GM23248 (cell line): ENCODE measurements around the gene PHF12. TPM values are rescaled to one million over a fixed set of nuclear protein-coding genes. Genes with fewer than 3 reads are reported as not detected.

Experiments
- DNase-seq: peaks from one replicate; pipeline ENCODE4 v3.0.0-alpha.2; 2015
- H2AFZ ChIP-seq: fragments of 200-600 bp; sonication (generic); 2 replicates; pipeline ENCODE4 v1.6.1; 2016; ENCODE audit warnings: antibody characterized with exemption
- H3F3A ChIP-seq: fragments of 200-600 bp; sonication (generic); 2 replicates; pipeline ENCODE4 v1.6.1; 2016; ENCODE audit warnings: mild to moderate bottlenecking, antibody characterized with exemption, mixed run types; ENCODE audit not compliant: insufficient read depth
- H3K27ac ChIP-seq: fragments of 200-600 bp; sonication (generic); 2 replicates; pipeline ENCODE4 v1.5.1; 2016; ENCODE audit warnings: mild to moderate bottlenecking
- H3K27me3 ChIP-seq: fragments of 200-600 bp; sonication (generic); replicated peaks from 2 replicates; pipeline ENCODE4 v1.6.1; 2016; ENCODE audit warnings: mild to moderate bottlenecking; ENCODE audit not compliant: insufficient read depth
- H3K36me3 ChIP-seq: fragments of 200-600 bp; sonication (generic); 2 replicates; pipeline ENCODE4 v1.6.1; 2016; ENCODE audit warnings: low read depth, mild to moderate bottlenecking
- H3K4me1 ChIP-seq: fragments of 200-600 bp; sonication (generic); 2 replicates; pipeline ENCODE4 v1.6.1; 2016; ENCODE audit warnings: mild to moderate bottlenecking; ENCODE audit not compliant: insufficient read depth
- H3K4me2 ChIP-seq: fragments of 200-600 bp; sonication (generic); one replicate; pipeline ENCODE4 v1.6.1; 2016; ENCODE audit warnings: mild to moderate bottlenecking; ENCODE audit not compliant: unreplicated experiment
- H3K4me3 ChIP-seq: fragments of 200-600 bp; sonication (generic); 2 replicates; pipeline ENCODE4 v1.5.1; 2016; ENCODE audit warnings: mild to moderate bottlenecking
- H3K79me2 ChIP-seq: fragments of 200-600 bp; sonication (generic); 2 replicates; pipeline ENCODE4 v1.6.1; 2016; ENCODE audit warnings: mild to moderate bottlenecking; ENCODE audit not compliant: insufficient read depth
- H3K9ac ChIP-seq: fragments of 200-600 bp; sonication (generic); 2 replicates; pipeline ENCODE4 v1.6.1; 2016; ENCODE audit warnings: mild to moderate bottlenecking
- H3K9me2 ChIP-seq: fragments of 200-600 bp; sonication (generic); 2 replicates; pipeline ENCODE4 v1.6.1; 2016; ENCODE audit warnings: mixed run types, mild to moderate bottlenecking, moderate library complexity; ENCODE audit not compliant: insufficient read depth
- H3K9me3 ChIP-seq: fragments of 200-600 bp; sonication (generic); one replicate; pipeline ENCODE4 v1.6.1; 2017; ENCODE audit warnings: low read depth
- H4K20me1 ChIP-seq: fragments of 200-600 bp; sonication (generic); 2 replicates; pipeline ENCODE4 v1.6.0; 2016; ENCODE audit not compliant: insufficient read depth
- EZH2 ChIP-seq: fragments of 200-600 bp; sonication (generic); IDR thresholded peaks from 2 replicates; pipeline ENCODE4 v1.6.1; 2018; ENCODE audit warnings: antibody characterized with exemption, mild to moderate bottlenecking; ENCODE audit not compliant: insufficient read depth, poor library complexity, severe bottlenecking
- EZH2phosphoT487 ChIP-seq: fragments of 200-600 bp; sonication (generic); IDR thresholded peaks from 2 replicates; pipeline ENCODE4 v1.6.1; 2018; ENCODE audit warnings: antibody characterized with exemption, moderate library complexity, mild to moderate bottlenecking, low read depth; ENCODE audit not compliant: insufficient read depth
- WGBS, 2 experiments: methylation state at CpG; one replicate each; pipeline ENCODE4 v1.1.6; 2015 to 2017; ENCODE audit warnings: low lambda C conversion rate in 2 of 2, low coverage in 1 of 2; ENCODE audit errors: missing lambda C conversion rate in 2 of 2; 5-methylcytosine and 5-hydroxymethylcytosine counted together
- in situ Hi-C: fragments of 300-500 bp; cut with MboI; formaldehyde crosslinking; loops from 2 replicates; pipeline ENCODE4 v1.15.0; 2020
- polyA plus RNA-seq: library from polyadenylated mRNA; unstranded; fragments of >200 nt; fragmentation: Nextera tagmentation; extraction: Ambion mirVana; gene quantifications from 2 replicates; pipeline ENCODE4 v1.2.1, GENCODE V29; 2016
- total RNA-seq: library from RNA; depleted of rRNA; stranded (reverse); fragments of >200 nt; shearing (Covaris generic); gene quantifications from 2 replicates; pipeline ENCODE4 v1.2.3, GENCODE V29; 2014

PHF12 gene
- total and polyA plus RNA-seq, 2 experiments from 2014 or later: 6.1 to 27.7 TPM

GRCh38 chr17:28963055-28963611, 11.8 kb upstream of the PHF12 start:
- Histone ChIP-seq H3K27ac (no peak overlapping the region), H3K36me3 (no peaks in the 10 kb centered on the region), H3K4me3 (no peak overlapping the region), H3K9ac (no peak overlapping the region), H3K9me2 (no peaks in the 10 kb centered on the region), H3K4me2 (no peak overlapping the region), H4K20me1 (no peaks in the 10 kb centered on the region), H2AFZ (no peak overlapping the region), H3K79me2 (no peaks in the 10 kb centered on the region), H3K27me3 (peaks cover 15% of the 10 kb centered on the region), H3F3A (no peaks in the 10 kb centered on the region), H3K4me1 (no peaks in the 10 kb centered on the region), H3K9me3 (no peaks in the 10 kb centered on the region)
- 59 to 68% methylated on average over 5 to 6 of the region's 6 CpGs for WGBS, 2 experiments
- in situ Hi-C loops: no loop called here
- TF ChIP-seq EZH2phosphoT487 (no peak), EZH2 (no peak)
- DNase-seq: no peak

GRCh38 chr17:28961391-28961790, 10.1 kb upstream of the PHF12 start:
- H3K9me2 ChIP-seq: no peaks in the 10 kb centered on the region
- H3K36me3 ChIP-seq: no peaks in the 10 kb centered on the region
- no peak for DNase-seq
- in situ Hi-C loops: no loop called here
- H4K20me1 ChIP-seq: no peaks in the 10 kb centered on the region
- no peak overlapping the region for H2AFZ ChIP-seq
- TF ChIP-seq EZH2phosphoT487 (no peak), EZH2 (no peak)
- H3K4me3 ChIP-seq: no peak overlapping the region
- no peaks in the 10 kb centered on the region for H3K9me3 ChIP-seq
- no peaks in the 10 kb centered on the region for H3F3A ChIP-seq
- WGBS, 2 experiments: 66 to 72% methylated on average over 7 of the region's 7 CpGs
- no peaks in the 10 kb centered on the region for H3K79me2 ChIP-seq
- no peak overlapping the region for H3K4me2 ChIP-seq
- peaks cover 15% of the 10 kb centered on the region for H3K27me3 ChIP-seq
- H3K4me1 ChIP-seq: no peaks in the 10 kb centered on the region
- H3K9ac ChIP-seq: no peak overlapping the region
- no peak overlapping the region for H3K27ac ChIP-seq

GRCh38 chr17:28960256-28961061, 9.1 kb upstream of the PHF12 start:
- 85 to 87% methylated on average over 17 to 18 of the region's 18 CpGs for WGBS, 2 experiments
- Histone ChIP-seq H2AFZ (no peak overlapping the region), H3K27me3 (peaks cover 15% of the 10 kb centered on the region), H3K9me3 (no peaks in the 10 kb centered on the region), H3K36me3 (no peaks in the 10 kb centered on the region), H3K9ac (no peak overlapping the region), H4K20me1 (no peaks in the 10 kb centered on the region), H3K79me2 (no peaks in the 10 kb centered on the region), H3F3A (no peaks in the 10 kb centered on the region), H3K9me2 (no peaks in the 10 kb centered on the region), H3K4me3 (no peak overlapping the region), H3K4me2 (no peak overlapping the region), H3K4me1 (no peaks in the 10 kb centered on the region), H3K27ac (no peak overlapping the region)
- in situ Hi-C loops: no loop called here
- no peak for DNase-seq
- TF ChIP-seq EZH2phosphoT487 (no peak), EZH2 (no peak)

GRCh38 chr17:28959471-28959871, 8.2 kb upstream of the PHF12 start:
- no peaks in the 10 kb centered on the region for H3K79me2 ChIP-seq
- H3K9me2 ChIP-seq: no peaks in the 10 kb centered on the region
- H3K4me1 ChIP-seq: no peaks in the 10 kb centered on the region
- H2AFZ ChIP-seq: no peak overlapping the region
- no peak overlapping the region for H3K4me3 ChIP-seq
- H3K36me3 ChIP-seq: no peaks in the 10 kb centered on the region
- in situ Hi-C loops: no loop called here
- WGBS, 2 experiments: 68 to 70% methylated on average over 9 of the region's 9 CpGs
- TF ChIP-seq EZH2 (no peak), EZH2phosphoT487 (no peak)
- H3K4me2 ChIP-seq: no peak overlapping the region
- H3F3A ChIP-seq: no peaks in the 10 kb centered on the region
- H3K9ac ChIP-seq: no peak overlapping the region
- no peaks in the 10 kb centered on the region for H3K9me3 ChIP-seq
- H3K27ac ChIP-seq: no peak overlapping the region
- peaks cover 15% of the 10 kb centered on the region for H3K27me3 ChIP-seq
- DNase-seq: no peak
- no peaks in the 10 kb centered on the region for H4K20me1 ChIP-seq
